Gastrocnemius medialis (tissue), 4 donors: ENCODE measurements around the gene CDK17. TPM values are rescaled to one million over a fixed set of nuclear protein-coding genes. Genes with fewer than 3 reads are reported as not detected.
"Not testable (repeated sequence)": the region's sequence is repeated elsewhere in the genome, so short reads cannot be mapped to it uniquely, and the experiment has no call there.

Experiments
- ATAC-seq, 2 donors: fragments of 150-250 bp; one replicate each; pipeline ENCODE4 v1.9.1; 2016
- DNase-seq, 2 donors: peaks; one replicate each; pipeline ENCODE4 v3.0.0-alpha.2; 2019
- H3K27ac ChIP-seq, 4 donors: fragments of 200-600 bp; sonication (generic); 1 replicate in 1 of 4; 2 replicates in 3 of 4; pipeline ENCODE4 v1.5.1; 2016 to 2018; ENCODE audit warnings: mild to moderate bottlenecking in 2 of 4, moderate library complexity in 1 of 4
- H3K27me3 ChIP-seq, 3 donors: fragments of 200-600 bp; sonication (generic) in 2 of 3; 1 replicate in 1 of 3; 2 replicates in 2 of 3; pipeline versions ENCODE4 v1.5.1 to v1.6.0; 2016 to 2019; ENCODE audit warnings: mild to moderate bottlenecking in 1 of 3, moderate library complexity in 1 of 3
- H3K36me3 ChIP-seq, 2 donors: fragments of 200-600 bp; sonication (generic) in 1 of 2; one replicate each; pipeline ENCODE4 v1.5.1; 2017 to 2018
- H3K4me1 ChIP-seq, 2 donors: fragments of 200-600 bp; sonication (generic) in 1 of 2; one replicate each; pipeline ENCODE4 v1.5.1; 2016 to 2017; ENCODE audit warnings: mild to moderate bottlenecking in 2 of 2
- H3K4me3 ChIP-seq, 4 donors: fragments of 200-600 bp; sonication (generic) in 3 of 4; 1 replicate in 1 of 4; 2 replicates in 3 of 4; pipeline ENCODE4 v1.5.1; 2016 to 2019; ENCODE audit warnings: mild to moderate bottlenecking in 2 of 4
- H3K9me3 ChIP-seq, 3 donors: fragments of 200-600 bp; sonication (generic) in 2 of 3; 1 replicate in 1 of 3; 2 replicates in 2 of 3; pipeline ENCODE4 v1.5.1; 2016 to 2019
- CTCF ChIP-seq, 5 experiments: fragments of 450-650 bp in 3 of 5; fragments of 200-600 bp in 2 of 5; sonication (generic) in 2 of 5; IDR thresholded peaks in 4 of 5; conservative IDR thresholded peaks in 1 of 5; 1 replicate in 4 of 5; 2 replicates in 1 of 5; pipeline ENCODE4 v1.5.1; 2016 to 2019; ENCODE audit warnings: antibody characterized with exemption in 5 of 5, mild to moderate bottlenecking in 3 of 5, moderate library complexity in 3 of 5
- POLR2A ChIP-seq, 2 donors: fragments of 450-650 bp; IDR thresholded peaks; one replicate each; pipeline ENCODE4 v1.6.1; 2017; ENCODE audit warnings: antibody characterized with exemption in 2 of 2, mild to moderate bottlenecking in 2 of 2, moderate library complexity in 2 of 2
- in situ Hi-C, 4 donors: fragments of 200-750 bp; cut with MboI; loops; one replicate each; pipeline versions ENCODE4 v1.15.0 to v1.8.0; 2017; ENCODE audit warnings: low sequenced_read_pairs in 4 of 4
- intact Hi-C: fragments of 100-400 bp; cut with DNase I; formaldehyde crosslinking; loops from one replicate; pipeline ENCODE4 v1.15.1; 2023; ENCODE audit warnings: low total_unique reads
- total RNA-seq, 4 donors: library from RNA; depleted of rRNA; stranded (reverse); fragments of >200 nt; gene quantifications; one replicate each; pipeline versions ENCODE4 v1.1.0 to v1.2.3, GENCODE V29; 2016

CDK17 gene
- total RNA-seq, 4 donors from 2014 or later: 10.9 to 25.1 (median 20.9) TPM

- intact Hi-C loops (no loop called here), in situ Hi-C loops (no loop called here)
- Histone ChIP-seq H3K36me3 (peaks cover 0 to 4% of the 10 kb centered on the region in 2 donors), H3K27ac (no peak overlapping the region), H3K27me3 (no peaks in the 10 kb centered on the region), H3K4me1 (peaks cover 5 to 8% of the 10 kb centered on the region in 2 donors), H3K9me3 (peaks cover 0 to 15% (median 4%) of the 10 kb centered on the region in 3 donors), H3K4me3 (no peak overlapping the region)
- DNase-seq: no peak
- TF ChIP-seq POLR2A (IDR thresholded peaks at IDR 0.05): no peak
- TF ChIP-seq CTCF (IDR thresholded peaks at IDR 0.05 in 4 of 5, conservative IDR thresholded peaks at IDR 0.05 in 1 of 5): no peak
- no peak for ATAC-seq
These were observed 56.8 kb downstream of the CDK17 start for GRCh38 chr12:96343347-96343954.

- DNase-seq, ATAC-seq, H3K27ac ChIP-seq, in situ Hi-C loops, H3K27me3 ChIP-seq, intact Hi-C loops, H3K4me3 ChIP-seq, H3K36me3 ChIP-seq, H3K4me1 ChIP-seq: not testable (repeated sequence)
- peaks cover 0 to 11% (median 4%) of the 10 kb centered on the region in 3 donors for H3K9me3 ChIP-seq
These were observed 60.6 kb downstream of the CDK17 start for GRCh38 chr12:96339666-96340065.

GRCh38 chr12:96338852-96339471 is 61.3 kb downstream of the CDK17 start:
- TF ChIP-seq POLR2A (IDR thresholded peaks at IDR 0.05): no peak
- TF ChIP-seq CTCF (IDR thresholded peaks at IDR 0.05 in 4 of 5, conservative IDR thresholded peaks at IDR 0.05 in 1 of 5): no peak
- Histone ChIP-seq H3K27me3 (no peaks in the 10 kb centered on the region), H3K27ac (peak overlapping the region in 1 of 4 donors; percentile 25), H3K4me1 (peaks cover 5 to 8% of the 10 kb centered on the region in 2 donors), H3K4me3 (no peak overlapping the region), H3K9me3 (peaks cover 0 to 4% (median 0%) of the 10 kb centered on the region in 3 donors), H3K36me3 (peaks cover 0 to 4% of the 10 kb centered on the region in 2 donors)
- ATAC-seq (no peak), DNase-seq (no peak)
- in situ Hi-C loops: no loop called here
- intact Hi-C loops: no loop called here

GRCh38 chr12:96337953-96338352 is 62.3 kb downstream of the CDK17 start:
- Histone ChIP-seq H3K4me3 (no peak overlapping the region), H3K4me1 (peaks cover 5 to 8% of the 10 kb centered on the region in 2 donors), H3K9me3 (no peaks in the 10 kb centered on the region), H3K27me3 (no peaks in the 10 kb centered on the region), H3K36me3 (no peaks in the 10 kb centered on the region), H3K27ac (no peak overlapping the region)
- TF ChIP-seq CTCF (IDR thresholded peaks at IDR 0.05 in 4 of 5, conservative IDR thresholded peaks at IDR 0.05 in 1 of 5) (no peak), POLR2A (IDR thresholded peaks at IDR 0.05) (no peak)
- no peak for DNase-seq
- no peak for ATAC-seq
- intact Hi-C loops: no loop called here
- in situ Hi-C loops: no loop called here

GRCh38 chr12:96336489-96336888 is 63.8 kb downstream of the CDK17 start:
- H3K27me3 ChIP-seq: no peaks in the 10 kb centered on the region
- in situ Hi-C loops: no loop called here
- DNase-seq: no peak
- TF ChIP-seq CTCF (IDR thresholded peaks at IDR 0.05 in 4 of 5, conservative IDR thresholded peaks at IDR 0.05 in 1 of 5) (no peak), POLR2A (IDR thresholded peaks at IDR 0.05) (no peak)
- H3K4me1 ChIP-seq: peaks cover 5 to 8% of the 10 kb centered on the region in 2 donors
- ATAC-seq: no peak
- H3K4me3 ChIP-seq: no peak overlapping the region
- H3K9me3 ChIP-seq: no peaks in the 10 kb centered on the region
- H3K27ac ChIP-seq: no peak overlapping the region
- H3K36me3 ChIP-seq: no peaks in the 10 kb centered on the region
- intact Hi-C loops: no loop called here
